Measurements from ENCODE around the gene KCNQ2.

DNA sequence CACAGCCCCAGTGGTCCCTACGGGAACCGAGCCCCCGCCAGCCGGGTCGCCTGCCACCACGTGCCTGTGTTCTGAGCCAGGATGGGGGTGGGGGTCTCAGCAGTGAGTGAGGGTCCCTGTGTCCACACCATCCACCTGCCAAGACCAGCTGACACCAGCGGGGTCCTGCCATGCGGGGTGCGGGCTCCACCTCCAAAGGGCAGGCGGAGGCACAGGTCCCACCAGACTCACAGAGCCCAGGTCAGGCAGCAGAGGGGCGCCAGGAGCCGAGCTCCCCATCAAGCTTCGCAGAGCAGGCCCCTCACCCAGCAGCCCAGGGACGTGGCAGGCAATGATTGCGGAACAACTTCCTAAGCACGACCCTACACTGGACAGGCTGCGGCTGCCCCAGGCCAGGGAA is 50.5 kb downstream of the KCNQ2 start:
- no peak for TF ChIP-seq SP1 (IDR thresholded peaks at IDR 0.05; ENCODE audit: low read depth)
- TF ChIP-seq, protein P1, sequence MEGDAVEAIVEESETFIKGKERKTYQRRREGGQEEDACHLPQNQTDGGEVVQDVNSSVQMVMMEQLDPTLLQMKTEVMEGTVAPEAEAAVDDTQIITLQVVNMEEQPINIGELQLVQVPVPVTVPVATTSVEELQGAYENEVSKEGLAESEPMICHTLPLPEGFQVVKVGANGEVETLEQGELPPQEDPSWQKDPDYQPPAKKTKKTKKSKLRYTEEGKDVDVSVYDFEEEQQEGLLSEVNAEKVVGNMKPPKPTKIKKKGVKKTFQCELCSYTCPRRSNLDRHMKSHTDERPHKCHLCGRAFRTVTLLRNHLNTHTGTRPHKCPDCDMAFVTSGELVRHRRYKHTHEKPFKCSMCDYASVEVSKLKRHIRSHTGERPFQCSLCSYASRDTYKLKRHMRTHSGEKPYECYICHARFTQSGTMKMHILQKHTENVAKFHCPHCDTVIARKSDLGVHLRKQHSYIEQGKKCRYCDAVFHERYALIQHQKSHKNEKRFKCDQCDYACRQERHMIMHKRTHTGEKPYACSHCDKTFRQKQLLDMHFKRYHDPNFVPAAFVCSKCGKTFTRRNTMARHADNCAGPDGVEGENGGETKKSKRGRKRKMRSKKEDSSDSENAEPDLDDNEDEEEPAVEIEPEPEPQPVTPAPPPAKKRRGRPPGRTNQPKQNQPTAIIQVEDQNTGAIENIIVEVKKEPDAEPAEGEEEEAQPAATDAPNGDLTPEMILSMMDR (IDR thresholded peaks at IDR 0.05 in 2 of 3, conservative IDR thresholded peaks at IDR 0.05 in 1 of 3; ENCODE audit: borderline replicate concordance in 1 of 3, insufficient read depth in 1 of 3, low read depth in 2 of 3, low read length in 2 of 3): no peak
- TF ChIP-seq EZH2 (IDR thresholded peaks at IDR 0.05): no peak
- TF ChIP-seq, protein P2, sequence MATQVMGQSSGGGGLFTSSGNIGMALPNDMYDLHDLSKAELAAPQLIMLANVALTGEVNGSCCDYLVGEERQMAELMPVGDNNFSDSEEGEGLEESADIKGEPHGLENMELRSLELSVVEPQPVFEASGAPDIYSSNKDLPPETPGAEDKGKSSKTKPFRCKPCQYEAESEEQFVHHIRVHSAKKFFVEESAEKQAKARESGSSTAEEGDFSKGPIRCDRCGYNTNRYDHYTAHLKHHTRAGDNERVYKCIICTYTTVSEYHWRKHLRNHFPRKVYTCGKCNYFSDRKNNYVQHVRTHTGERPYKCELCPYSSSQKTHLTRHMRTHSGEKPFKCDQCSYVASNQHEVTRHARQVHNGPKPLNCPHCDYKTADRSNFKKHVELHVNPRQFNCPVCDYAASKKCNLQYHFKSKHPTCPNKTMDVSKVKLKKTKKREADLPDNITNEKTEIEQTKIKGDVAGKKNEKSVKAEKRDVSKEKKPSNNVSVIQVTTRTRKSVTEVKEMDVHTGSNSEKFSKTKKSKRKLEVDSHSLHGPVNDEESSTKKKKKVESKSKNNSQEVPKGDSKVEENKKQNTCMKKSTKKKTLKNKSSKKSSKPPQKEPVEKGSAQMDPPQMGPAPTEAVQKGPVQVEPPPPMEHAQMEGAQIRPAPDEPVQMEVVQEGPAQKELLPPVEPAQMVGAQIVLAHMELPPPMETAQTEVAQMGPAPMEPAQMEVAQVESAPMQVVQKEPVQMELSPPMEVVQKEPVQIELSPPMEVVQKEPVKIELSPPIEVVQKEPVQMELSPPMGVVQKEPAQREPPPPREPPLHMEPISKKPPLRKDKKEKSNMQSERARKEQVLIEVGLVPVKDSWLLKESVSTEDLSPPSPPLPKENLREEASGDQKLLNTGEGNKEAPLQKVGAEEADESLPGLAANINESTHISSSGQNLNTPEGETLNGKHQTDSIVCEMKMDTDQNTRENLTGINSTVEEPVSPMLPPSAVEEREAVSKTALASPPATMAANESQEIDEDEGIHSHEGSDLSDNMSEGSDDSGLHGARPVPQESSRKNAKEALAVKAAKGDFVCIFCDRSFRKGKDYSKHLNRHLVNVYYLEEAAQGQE (IDR thresholded peaks at IDR 0.05; ENCODE audit: low read depth): no peak
- TF ChIP-seq CEBPB (IDR thresholded peaks at IDR 0.05; ENCODE audit: low read depth): no peak
- TF ChIP-seq, protein P3, sequence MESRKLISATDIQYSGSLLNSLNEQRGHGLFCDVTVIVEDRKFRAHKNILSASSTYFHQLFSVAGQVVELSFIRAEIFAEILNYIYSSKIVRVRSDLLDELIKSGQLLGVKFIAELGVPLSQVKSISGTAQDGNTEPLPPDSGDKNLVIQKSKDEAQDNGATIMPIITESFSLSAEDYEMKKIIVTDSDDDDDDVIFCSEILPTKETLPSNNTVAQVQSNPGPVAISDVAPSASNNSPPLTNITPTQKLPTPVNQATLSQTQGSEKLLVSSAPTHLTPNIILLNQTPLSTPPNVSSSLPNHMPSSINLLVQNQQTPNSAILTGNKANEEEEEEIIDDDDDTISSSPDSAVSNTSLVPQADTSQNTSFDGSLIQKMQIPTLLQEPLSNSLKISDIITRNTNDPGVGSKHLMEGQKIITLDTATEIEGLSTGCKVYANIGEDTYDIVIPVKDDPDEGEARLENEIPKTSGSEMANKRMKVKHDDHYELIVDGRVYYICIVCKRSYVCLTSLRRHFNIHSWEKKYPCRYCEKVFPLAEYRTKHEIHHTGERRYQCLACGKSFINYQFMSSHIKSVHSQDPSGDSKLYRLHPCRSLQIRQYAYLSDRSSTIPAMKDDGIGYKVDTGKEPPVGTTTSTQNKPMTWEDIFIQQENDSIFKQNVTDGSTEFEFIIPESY (IDR thresholded peaks at IDR 0.05; ENCODE audit: extremely low read depth, insufficient replicate concordance, low read length): no peak
- no peak for TF ChIP-seq EZH2phosphoT487 (IDR thresholded peaks at IDR 0.05; ENCODE audit: borderline replicate concordance)
- no peak for TF ChIP-seq EGR1 (IDR thresholded peaks at IDR 0.05; ENCODE audit: low read depth)
- TF ChIP-seq, protein P4, sequence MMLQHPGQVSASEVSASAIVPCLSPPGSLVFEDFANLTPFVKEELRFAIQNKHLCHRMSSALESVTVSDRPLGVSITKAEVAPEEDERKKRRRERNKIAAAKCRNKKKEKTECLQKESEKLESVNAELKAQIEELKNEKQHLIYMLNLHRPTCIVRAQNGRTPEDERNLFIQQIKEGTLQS (IDR thresholded peaks at IDR 0.05): no peak
- no peak for TF ChIP-seq POLR2A (IDR thresholded peaks at IDR 0.05; ENCODE audit: borderline replicate concordance, extremely low read depth, insufficient read depth, insufficient read length)
- TF ChIP-seq FOSL1 (IDR thresholded peaks at IDR 0.05; ENCODE audit: low read depth): no peak
- no peak for TF ChIP-seq YY1 (IDR thresholded peaks at IDR 0.05; ENCODE audit: extremely low read depth, insufficient replicate concordance, low read depth, low read length)
- no peak for TF ChIP-seq ELF1 (IDR thresholded peaks at IDR 0.05; ENCODE audit: borderline replicate concordance, low read depth)

Measured in HCT116 (cell line).